Lung (tissue), 12 donors: ENCODE results near the gene RAPGEF1. TPM values are rescaled to one million over a fixed set of nuclear protein-coding genes. Genes with fewer than 3 reads are reported as not detected.
"Not testable (repeated sequence)": the region's sequence is repeated elsewhere in the genome, so short reads cannot be mapped to it uniquely, and the experiment has no call there.

Experiments
- ATAC-seq: fragments of 200-7000 bp; cut with Tn5 transposase; one replicate; pipeline ENCODE4 v1.9.1; 2020; ENCODE audit warnings: moderate number of reproducible peaks; ENCODE audit not compliant: insufficient read depth, low FRiP score
- DNase-seq, 3 donors: peaks; one replicate each; pipeline ENCODE4 v3.0.0-alpha.2; 2013 to 2017
- H3K27ac ChIP-seq, 2 donors: one replicate each; pipeline ENCODE4 v1.5.1; 2013; ENCODE audit warnings: mild to moderate bottlenecking in 2 of 2, moderate library complexity in 2 of 2, control low read depth in 1 of 2, inconsistent platforms in 1 of 2, low read depth in 1 of 2, low read length in 1 of 2
- H3K27me3 ChIP-seq, 3 donors: one replicate each; pipeline ENCODE4 v1.5.1; 2013; ENCODE audit warnings: low read length in 2 of 3; ENCODE audit not compliant: control insufficient read depth in 3 of 3, insufficient read depth in 3 of 3
- H3K36me3 ChIP-seq, 4 donors: one replicate each; pipeline ENCODE4 v1.5.1; 2013; ENCODE audit warnings: low read length in 4 of 4, mild to moderate bottlenecking in 1 of 4, moderate library complexity in 1 of 4; ENCODE audit not compliant: control insufficient read depth in 4 of 4, insufficient read depth in 4 of 4
- H3K4me1 ChIP-seq, 5 donors: one replicate each; pipeline ENCODE4 v1.5.1; 2013; ENCODE audit warnings: low read length in 5 of 5, mild to moderate bottlenecking in 2 of 5, moderate library complexity in 1 of 5; ENCODE audit not compliant: control insufficient read depth in 5 of 5, insufficient read depth in 5 of 5
- H3K4me3 ChIP-seq: one replicate; pipeline ENCODE4 v1.5.1; 2013; ENCODE audit warnings: mild to moderate bottlenecking, control low read depth, moderate library complexity
- H3K9ac ChIP-seq, 2 donors: one replicate each; pipeline ENCODE4 v1.5.1; 2013; ENCODE audit warnings: low read length in 2 of 2, control low read depth in 1 of 2; ENCODE audit not compliant: insufficient read depth in 1 of 2
- H3K9me3 ChIP-seq, 4 donors: one replicate each; pipeline ENCODE4 v1.5.1; 2013; ENCODE audit warnings: low read length in 3 of 4, mild to moderate bottlenecking in 1 of 4, moderate library complexity in 1 of 4; ENCODE audit not compliant: control insufficient read depth in 4 of 4, insufficient read depth in 3 of 4
- WGBS, 2 donors: extraction: QIAGEN DNeasy Blood & Tissue Kit; methylation state at CpG; one replicate each; pipeline ENCODE4 v1.1.7; 2013; 5-methylcytosine and 5-hydroxymethylcytosine counted together
- polyA plus RNA-seq, 2 donors: library from polyadenylated mRNA; stranded (reverse); fragments of 200-250 nt; gene quantifications; one replicate each; pipeline ENCODE4 v1.2.1, GENCODE V29; 2013
- total RNA-seq, 2 donors: library from RNA; depleted of rRNA in 1 of 2; stranded (reverse); fragments of >200 nt in 1 of 2; gene quantifications; one replicate each; pipeline ENCODE4 v1.2.1, GENCODE V29; 2014 to 2021
- TF ChIP-seq, protein P1 (sequence below): IDR thresholded peaks from 2 replicates; pipeline ENCODE4 v1.5.1; 2012; ENCODE audit warnings: mild to moderate bottlenecking; ENCODE audit errors: control extremely low read depth, extremely low read depth
- donor health status: control.
- donor health status: control.
- donor health status: Bipolar disorder and iron deficiency.
- donor health status: healthy.
- donor health status: DM: yes; HTN: yes; CAD: no.

RAPGEF1 gene
- total and polyA plus RNA-seq, 4 donors: 38.9 to 134 (median 55.1) TPM

GRCh38 chr9:131554843-131555351 is 185.0 kb downstream of the RAPGEF1 start:
- WGBS, 2 donors: 31 to 35% methylated on average over 41 to 54 of the region's 54 CpGs
- Histone ChIP-seq H3K27me3 (peaks cover 0 to 14% (median 13%) of the 10 kb centered on the region in 3 donors), H3K4me1 (peaks cover 0 to 4% (median 0%) of the 10 kb centered on the region in 5 donors), H3K9me3 (no peaks in the 10 kb centered on the region), H3K4me3 (no peak overlapping the region), H3K9ac (no peak overlapping the region), H3K27ac (no peak overlapping the region), H3K36me3 (peaks cover 0 to 3% (median 0%) of the 10 kb centered on the region in 4 donors)
- ATAC-seq: no peak
- DNase-seq: no peak
- TF ChIP-seq, protein P1, sequence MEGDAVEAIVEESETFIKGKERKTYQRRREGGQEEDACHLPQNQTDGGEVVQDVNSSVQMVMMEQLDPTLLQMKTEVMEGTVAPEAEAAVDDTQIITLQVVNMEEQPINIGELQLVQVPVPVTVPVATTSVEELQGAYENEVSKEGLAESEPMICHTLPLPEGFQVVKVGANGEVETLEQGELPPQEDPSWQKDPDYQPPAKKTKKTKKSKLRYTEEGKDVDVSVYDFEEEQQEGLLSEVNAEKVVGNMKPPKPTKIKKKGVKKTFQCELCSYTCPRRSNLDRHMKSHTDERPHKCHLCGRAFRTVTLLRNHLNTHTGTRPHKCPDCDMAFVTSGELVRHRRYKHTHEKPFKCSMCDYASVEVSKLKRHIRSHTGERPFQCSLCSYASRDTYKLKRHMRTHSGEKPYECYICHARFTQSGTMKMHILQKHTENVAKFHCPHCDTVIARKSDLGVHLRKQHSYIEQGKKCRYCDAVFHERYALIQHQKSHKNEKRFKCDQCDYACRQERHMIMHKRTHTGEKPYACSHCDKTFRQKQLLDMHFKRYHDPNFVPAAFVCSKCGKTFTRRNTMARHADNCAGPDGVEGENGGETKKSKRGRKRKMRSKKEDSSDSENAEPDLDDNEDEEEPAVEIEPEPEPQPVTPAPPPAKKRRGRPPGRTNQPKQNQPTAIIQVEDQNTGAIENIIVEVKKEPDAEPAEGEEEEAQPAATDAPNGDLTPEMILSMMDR: no peak

DNA sequence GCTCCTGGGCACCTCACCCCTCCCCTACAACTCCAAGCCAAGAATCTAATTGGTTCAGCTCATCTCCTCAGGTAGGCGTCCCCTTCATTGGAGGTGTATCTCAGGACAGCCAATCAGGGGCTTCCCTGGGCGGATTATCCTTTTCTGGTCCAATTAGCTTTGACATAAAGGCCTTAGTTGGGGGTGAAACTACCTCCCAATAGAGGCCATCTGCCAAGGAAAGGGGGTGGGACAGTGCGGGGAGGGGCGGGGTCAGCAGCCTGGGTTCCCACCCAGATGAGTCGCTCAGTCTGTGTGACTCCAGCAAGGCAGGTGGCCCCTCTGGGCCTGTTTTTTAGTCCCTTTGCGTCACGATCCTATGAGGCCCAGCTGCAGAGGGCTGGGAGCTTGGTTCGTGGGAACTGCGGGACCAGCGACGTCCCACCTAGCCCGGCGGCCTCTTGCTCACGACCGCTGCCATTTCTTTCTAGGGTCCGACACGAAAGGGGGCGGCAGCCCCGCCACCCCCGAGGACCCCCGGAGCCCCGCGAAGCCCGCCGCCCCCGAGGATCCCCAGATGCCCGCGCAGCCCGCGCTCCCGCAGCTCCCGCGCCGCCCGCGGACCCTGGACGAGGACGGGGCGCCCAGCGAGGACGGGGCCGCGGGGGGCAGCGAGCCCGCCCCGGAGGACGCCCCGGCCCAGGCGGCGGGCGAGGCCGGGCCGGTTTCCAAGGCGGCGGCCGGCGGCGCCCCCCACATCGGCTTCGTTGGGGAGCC is 185.6 kb downstream of the RAPGEF1 start:
- H3K4me1 ChIP-seq: peaks cover 0 to 2% (median 0%) of the 10 kb centered on the region in 5 donors
- no peak overlapping the region for H3K4me3 ChIP-seq
- DNase-seq: no peak
- H3K9ac ChIP-seq: no peak overlapping the region
- TF ChIP-seq, protein P1: no peak
- peaks cover 0 to 14% (median 13%) of the 10 kb centered on the region in 3 donors for H3K27me3 ChIP-seq
- H3K9me3 ChIP-seq: no peaks in the 10 kb centered on the region
- 39 to 48% methylated on average over 42 to 60 of the region's 60 CpGs for WGBS, 2 donors
- H3K27ac ChIP-seq: no peak overlapping the region
- H3K36me3 ChIP-seq: peaks cover 0 to 3% (median 0%) of the 10 kb centered on the region in 4 donors
- no peak for ATAC-seq

DNA sequence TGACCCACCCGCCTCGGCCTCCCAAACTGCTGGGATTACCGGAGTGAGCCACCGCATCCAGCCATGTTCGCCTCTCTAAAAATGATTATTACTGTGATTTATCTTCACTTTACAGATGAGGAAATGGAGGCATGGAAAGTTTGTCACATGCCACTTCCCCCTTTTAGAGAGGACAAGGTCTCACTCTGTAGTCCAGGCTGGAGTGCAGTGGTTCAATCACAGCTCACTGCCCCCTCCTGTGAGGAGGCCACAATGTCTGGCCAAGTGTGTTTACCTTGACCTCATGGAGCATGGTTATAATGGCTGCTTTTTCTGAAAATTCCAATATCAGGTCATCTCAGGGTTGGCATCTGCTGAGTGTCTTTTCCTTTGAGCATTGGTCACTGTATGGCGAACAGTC is 187.8 kb downstream of the RAPGEF1 start:
- Histone ChIP-seq H3K27ac (no peak overlapping the region), H3K9me3 (no peaks in the 10 kb centered on the region), H3K36me3 (peaks cover 0 to 3% (median 0%) of the 10 kb centered on the region in 4 donors), H3K4me1 (peaks cover 0 to 2% (median 0%) of the 10 kb centered on the region in 5 donors), H3K9ac (no peak overlapping the region), H3K4me3 (no peak overlapping the region), H3K27me3 (peaks cover 0 to 15% (median 14%) of the 10 kb centered on the region in 3 donors)
- no peak for ATAC-seq
- TF ChIP-seq, protein P1: no peak
- no peak for DNase-seq
- WGBS, 2 donors: 77 to 86% methylated on average over 6 of the region's 6 CpGs

DNA sequence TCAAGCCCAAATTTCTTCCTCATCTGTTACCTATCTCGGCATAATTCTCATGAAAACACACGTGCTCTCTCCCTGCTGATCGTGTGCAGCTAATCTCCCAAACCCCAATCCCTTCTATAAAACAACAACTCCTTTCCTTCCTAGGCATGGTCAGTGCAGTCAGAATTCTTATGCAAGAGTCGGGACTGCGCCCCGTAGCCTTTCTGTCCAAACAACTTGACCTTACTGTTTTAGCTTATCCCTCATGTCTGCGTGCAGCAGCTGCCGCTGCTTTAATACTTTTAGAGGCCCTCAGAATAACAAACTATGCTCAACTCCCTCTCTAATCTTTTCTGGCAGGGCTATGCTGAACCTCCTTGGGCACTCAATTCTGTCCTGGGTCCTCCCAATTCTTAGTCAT is 189.4 kb downstream of the RAPGEF1 start:
- ATAC-seq, H3K9ac ChIP-seq, H3K4me3 ChIP-seq, H3K36me3 ChIP-seq, H3K27ac ChIP-seq, H3K9me3 ChIP-seq: not testable (repeated sequence)
- peaks cover 0 to 15% (median 11%) of the 10 kb centered on the region in 3 donors for H3K27me3 ChIP-seq
- DNase-seq: peak in 2 of 3 donors; percentile 11
- H3K4me1 ChIP-seq: peaks cover 0 to 13% (median 0%) of the 10 kb centered on the region in 5 donors
- WGBS, 2 donors: 59 to 78% methylated on average over 8 of the region's 8 CpGs

DNA sequence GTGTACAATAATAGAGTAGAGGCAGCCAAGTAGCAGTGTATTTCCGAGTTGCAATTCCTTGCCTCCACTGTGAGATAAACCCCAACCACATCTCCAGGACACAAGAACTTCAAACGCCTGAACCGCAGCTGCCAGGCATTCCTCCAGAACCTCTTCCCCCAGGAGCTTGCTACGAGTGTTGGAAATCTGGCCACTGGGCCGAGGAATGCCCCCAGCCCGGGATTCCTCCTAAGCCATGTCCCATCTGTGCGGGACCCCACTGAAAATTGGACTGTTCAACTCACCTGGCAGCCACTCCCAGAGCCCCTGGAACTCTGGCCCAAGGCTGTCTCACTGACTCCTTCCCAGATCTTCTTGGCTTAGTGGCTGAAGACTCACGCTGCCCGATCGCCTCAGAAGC is 190.7 kb downstream of the RAPGEF1 start:
- not testable (repeated sequence) for H3K27ac ChIP-seq, DNase-seq, H3K9me3 ChIP-seq, H3K4me3 ChIP-seq, H3K36me3 ChIP-seq, H3K9ac ChIP-seq, ATAC-seq
- WGBS, 2 donors: 90 to 92% methylated on average over 10 of the region's 10 CpGs
- Histone ChIP-seq H3K4me1 (peaks cover 0 to 15% (median 0%) of the 10 kb centered on the region in 5 donors), H3K27me3 (peaks cover 0 to 21% (median 11%) of the 10 kb centered on the region in 3 donors)
